HCT116 (cell line): ENCODE measurements around the gene PARD6G. TPM values are rescaled to one million over a fixed set of nuclear protein-coding genes. Genes with fewer than 3 reads are reported as not detected.

Experiments used
- ATAC-seq: fragments of 200-7000 bp; cut with Tn5 transposase; 2 replicates; pipeline ENCODE4 v1.9.1; 2020; ENCODE audit warnings: mild to moderate bottlenecking, moderate library complexity
- BruUV-seq: library from RNA; stranded (reverse); fragments of 400-500 nt; replicated peaks from 2 replicates; lab custom pipeline; 2021; lab: Mats Ljungman, UMichigan
- CTCF ChIA-PET: fragments of 300-600 bp; sonication (Branson Sonifier 250); formaldehyde crosslinking; loops from one replicate; lab custom pipeline; 2021; ENCODE audit warnings: antibody characterized with exemption; lab: Charles Lee
- POLR2A ChIA-PET: fragments of 300-600, 350-600 bp; sonication (Branson Sonifier 250); formaldehyde crosslinking; loops from one replicate; lab custom pipeline; 2021; ENCODE audit warnings: antibody characterized with exemption; lab: Charles Lee
- RAD21 ChIA-PET, 2 experiments: fragments of 300-600 bp; sonication (Branson Sonifier 250); formaldehyde crosslinking; loops; one replicate each; lab custom pipeline; 2023; ENCODE audit warnings: low total read pairs in 2 of 2; ENCODE audit not compliant: uncharacterized antibody in 2 of 2, unreplicated experiment in 2 of 2, low non-redundant PET in 1 of 2; lab: Charles Lee
- DNase-seq: peaks from one replicate; pipeline ENCODE4 v3.0.0-alpha.2; 2010; ENCODE audit warnings: low read depth, low spot score
- H2AFZ ChIP-seq: fragments of 200-600 bp; shearing (Covaris generic), sonication (generic); 2 replicates; pipeline ENCODE4 v1.6.1; 2017; ENCODE audit warnings: low read depth, mixed run types, mixed read lengths, antibody characterized with exemption, low read length; ENCODE audit not compliant: poor library complexity, severe bottlenecking
- H3K27ac ChIP-seq: 2 replicates; pipeline ENCODE4 v1.5.1; 2012; ENCODE audit warnings: low read depth, low read length
- H3K27me3 ChIP-seq: fragments of 200-600 bp; sonication (generic); 2 replicates; pipeline ENCODE4 v1.6.1; 2016; ENCODE audit warnings: mixed run types, low read length, mixed read lengths; ENCODE audit not compliant: insufficient read depth
- H3K36me3 ChIP-seq, 2 experiments: fragments of 200-500 bp in 1 of 2; fragments of 200-600 bp in 1 of 2; sonication (Bioruptor generic) in 1 of 2; sonication (generic) in 1 of 2; 2 replicates each; pipeline versions ENCODE4 v1.5.1 to v1.6.1; 2014 to 2016; ENCODE audit warnings: low read length in 2 of 2, inconsistent platforms in 1 of 2, mixed read lengths in 1 of 2, mixed run types in 1 of 2; ENCODE audit not compliant: insufficient read depth in 2 of 2, control insufficient read depth in 1 of 2
- H3K4me1 ChIP-seq, 2 experiments: fragments of 200-600 bp in 1 of 2; sonication (generic) in 1 of 2; 2 replicates each; pipeline versions ENCODE4 v1.5.1 to v1.6.1; 2012 to 2017; ENCODE audit warnings: low read length in 2 of 2, inconsistent platforms in 1 of 2, mild to moderate bottlenecking in 1 of 2, mixed read lengths in 1 of 2, mixed run types in 1 of 2, moderate library complexity in 1 of 2; ENCODE audit not compliant: insufficient read depth in 2 of 2, control insufficient read depth in 1 of 2
- H3K4me2 ChIP-seq: fragments of 200-600 bp; sonication (generic); 2 replicates; pipeline ENCODE4 v1.6.1; 2017; ENCODE audit warnings: mixed run types, low read length, mixed read lengths
- H3K4me3 ChIP-seq, 2 experiments: fragments of 200-600 bp in 1 of 2; sonication (generic) in 1 of 2; replicated peaks in 1 of 2; 2 replicates each; pipeline ENCODE4 v1.5.1; 2011 to 2016; ENCODE audit warnings: low read length in 2 of 2, control low read depth in 1 of 2, low read depth in 1 of 2, mild to moderate bottlenecking in 1 of 2, mixed read lengths in 1 of 2, mixed run types in 1 of 2
- H3K79me2 ChIP-seq: fragments of 200-600 bp; sonication (generic); 2 replicates; pipeline ENCODE4 v1.6.1; 2017; ENCODE audit warnings: mild to moderate bottlenecking, mixed run types, low read length, moderate library complexity, mixed read lengths; ENCODE audit not compliant: insufficient read depth
- H3K9ac ChIP-seq: fragments of 200-600 bp; sonication (generic); 2 replicates; pipeline ENCODE4 v1.6.1; 2016; ENCODE audit warnings: low read length, mixed read lengths
- H3K9me2 ChIP-seq: fragments of 200-600 bp; sonication (generic), shearing (Covaris generic); 2 replicates; pipeline ENCODE4 v1.6.1; 2017; ENCODE audit warnings: mixed run types, mild to moderate bottlenecking, moderate library complexity; ENCODE audit not compliant: insufficient read depth
- H3K9me3 ChIP-seq, 2 experiments: fragments of 200-500 bp in 1 of 2; fragments of 200-600 bp in 1 of 2; sonication (Bioruptor generic) in 1 of 2; sonication (generic) in 1 of 2; 2 replicates each; pipeline ENCODE4 v1.6.1; 2014 to 2017; ENCODE audit warnings: low read length in 2 of 2, mixed read lengths in 2 of 2, inconsistent platforms in 1 of 2, low read depth in 1 of 2, mild to moderate bottlenecking in 1 of 2, mixed run types in 1 of 2, moderate library complexity in 1 of 2; ENCODE audit not compliant: control insufficient read depth in 1 of 2, insufficient read depth in 1 of 2
- H4K20me1 ChIP-seq: fragments of 200-600 bp; sonication (generic), shearing (Covaris generic); 2 replicates; pipeline ENCODE4 v1.6.1; 2017; ENCODE audit warnings: mixed run types, mild to moderate bottlenecking, moderate library complexity; ENCODE audit not compliant: insufficient read depth
- CBX3 ChIP-seq: IDR thresholded peaks from 2 replicates; pipeline ENCODE4 v1.6.1; 2012; ENCODE audit warnings: low read depth
- CEBPB ChIP-seq: IDR thresholded peaks from 2 replicates; pipeline ENCODE4 v1.6.1; 2012; ENCODE audit warnings: low read depth
- ELF1 ChIP-seq: IDR thresholded peaks from 2 replicates; pipeline ENCODE4 v1.6.1; 2012; ENCODE audit warnings: low read depth, borderline replicate concordance
- FOSL1 ChIP-seq: IDR thresholded peaks from 2 replicates; pipeline ENCODE4 v1.6.1; 2012; ENCODE audit warnings: low read depth
- JUND ChIP-seq: IDR thresholded peaks from 2 replicates; pipeline ENCODE4 v1.6.1; 2012
- MAX ChIP-seq: IDR thresholded peaks from 2 replicates; pipeline ENCODE4 v1.6.1; 2012
- RAD21 ChIP-seq: IDR thresholded peaks from 2 replicates; pipeline ENCODE4 v1.6.1; 2012; ENCODE audit warnings: low read depth, mild to moderate bottlenecking
- REST ChIP-seq: IDR thresholded peaks from 2 replicates; pipeline ENCODE4 v1.6.1; 2012; ENCODE audit warnings: low read depth
- SP1 ChIP-seq: IDR thresholded peaks from 2 replicates; pipeline ENCODE4 v1.6.1; 2012; ENCODE audit warnings: low read depth
- SRF ChIP-seq: IDR thresholded peaks from 2 replicates; pipeline ENCODE4 v1.6.1; 2012; ENCODE audit warnings: low read depth
- TCF7L2 ChIP-seq: IDR thresholded peaks from 2 replicates; pipeline ENCODE4 v1.7.0; 2011; ENCODE audit warnings: borderline replicate concordance, inconsistent platforms; ENCODE audit not compliant: insufficient read depth, insufficient read length; ENCODE audit errors: extremely low read depth
- YY1 ChIP-seq: IDR thresholded peaks from 2 replicates; pipeline ENCODE4 v1.6.1; 2011; ENCODE audit warnings: low read length, low read depth, moderate library complexity, mild to moderate bottlenecking; ENCODE audit not compliant: insufficient replicate concordance; ENCODE audit errors: extremely low read depth
- ZBTB33 ChIP-seq: IDR thresholded peaks from 2 replicates; pipeline ENCODE4 v1.6.1; 2011; ENCODE audit warnings: mild to moderate bottlenecking, low read length, moderate library complexity; ENCODE audit not compliant: insufficient replicate concordance; ENCODE audit errors: extremely low read depth
- ZFX ChIP-seq: fragments of 450-650 bp; IDR thresholded peaks from 2 replicates; pipeline ENCODE4 v1.6.1; 2017
- ZNF274 ChIP-seq: fragments of 200-500 bp; sonication (Bioruptor generic); IDR thresholded peaks from 2 replicates; pipeline ENCODE4 v1.6.1; 2014; ENCODE audit warnings: mild to moderate bottlenecking, low read depth, low read length, inconsistent platforms
- intact Hi-C: fragments of 100-400 bp; cut with micrococcal nuclease; formaldehyde crosslinking; loops from 2 replicates; pipeline ENCODE4 v1.10.0; 2022
- total RNA-seq: library from RNA; stranded (reverse); gene quantifications from one replicate; pipeline ENCODE4 v1.2.1, GENCODE V29; 2021; ENCODE audit not compliant: unreplicated experiment

The PARD6G gene
- total RNA-seq, 1 experiment from 2014 or later, result 12.8 TPM

- no peak for ATAC-seq
- ChIA-PET RAD21 (no interaction called here), CTCF (no interaction called here), POLR2A (no interaction called here)
- no TSS peak for BruUV-seq
- Histone ChIP-seq H3K9me2 (no peaks in the 10 kb centered on the region), H3K4me1 (no peaks in the 10 kb centered on the region), H3K4me2 (no peak overlapping the region), H3K9me3 (no peaks in the 10 kb centered on the region), H3K36me3 (peaks cover 46 to 75% of the 10 kb centered on the region in 2 experiments), H2AFZ (no peak overlapping the region), H3K27me3 (no peaks in the 10 kb centered on the region), H3K4me3 (no peak overlapping the region), H4K20me1 (peaks cover 12% of the 10 kb centered on the region; the same call in 1 of the 2 replicates), H3K9ac (no peak overlapping the region), H3K27ac (no peak overlapping the region), H3K79me2 (peaks cover 91% of the 10 kb centered on the region)
- intact Hi-C loops, result no loop called here
- TF ChIP-seq FOSL1 (no peak), ZBTB33 (no peak), CBX3 (no peak), JUND (no peak), REST (no peak), MAX (no peak), ZNF274 (no peak), TCF7L2 (no peak), CEBPB (no peak), SP1 (no peak), ELF1 (no peak), ZFX (no peak), YY1 (no peak), SRF (no peak), RAD21 (no peak)
- DNase-seq, result no peak
Observed at GRCh38 chr18:80135136-80135535, 112.2 kb downstream of the PARD6G start.
